Choroid plexus epithelial cell (primary cell): ENCODE measurements around the gene TYRO3.
"Not testable (repeated sequence)": the region's sequence is repeated elsewhere in the genome, so short reads cannot be mapped to it uniquely, and the experiment has no call there.

Source experiments
- DNase-seq: peaks from one replicate; pipeline ENCODE4 v3.0.0-alpha.2; 2010; ENCODE audit warnings: low read depth
- H3K4me3 ChIP-seq: 2 replicates; pipeline ENCODE4 v1.5.1; 2011; ENCODE audit warnings: low read depth, mild to moderate bottlenecking, control low read depth, low read length, moderate library complexity
- TF ChIP-seq, protein P1 (sequence below): conservative IDR thresholded peaks from 2 replicates; pipeline ENCODE4 v1.5.1; 2011; ENCODE audit warnings: low read depth, mild to moderate bottlenecking, control low read depth, inconsistent platforms, low read length, moderate library complexity

The TYRO3 gene

DNA sequence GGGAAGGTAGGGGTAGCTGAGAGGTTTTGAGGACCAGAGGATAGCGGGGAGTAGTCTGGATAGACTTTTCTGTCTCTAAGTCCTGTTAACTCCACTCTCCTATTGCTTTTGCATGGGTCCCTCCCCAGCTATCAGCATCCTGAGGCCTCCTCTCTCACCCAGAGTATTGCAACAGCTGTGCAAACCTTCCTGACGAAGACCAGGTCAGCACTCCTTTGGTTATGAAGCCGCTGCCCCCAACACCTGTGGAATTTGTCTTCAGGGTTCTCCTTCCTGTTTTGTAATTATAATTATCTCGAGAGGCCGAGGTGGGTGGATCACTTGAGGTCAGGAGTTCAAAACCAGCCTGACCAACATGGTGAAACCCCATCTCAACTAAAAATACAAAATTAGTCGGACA lies 24.8 kb downstream of the TYRO3 start:
- H3K4me3 ChIP-seq: no peak overlapping the region
- DNase-seq: no peak
- TF ChIP-seq, protein P1, sequence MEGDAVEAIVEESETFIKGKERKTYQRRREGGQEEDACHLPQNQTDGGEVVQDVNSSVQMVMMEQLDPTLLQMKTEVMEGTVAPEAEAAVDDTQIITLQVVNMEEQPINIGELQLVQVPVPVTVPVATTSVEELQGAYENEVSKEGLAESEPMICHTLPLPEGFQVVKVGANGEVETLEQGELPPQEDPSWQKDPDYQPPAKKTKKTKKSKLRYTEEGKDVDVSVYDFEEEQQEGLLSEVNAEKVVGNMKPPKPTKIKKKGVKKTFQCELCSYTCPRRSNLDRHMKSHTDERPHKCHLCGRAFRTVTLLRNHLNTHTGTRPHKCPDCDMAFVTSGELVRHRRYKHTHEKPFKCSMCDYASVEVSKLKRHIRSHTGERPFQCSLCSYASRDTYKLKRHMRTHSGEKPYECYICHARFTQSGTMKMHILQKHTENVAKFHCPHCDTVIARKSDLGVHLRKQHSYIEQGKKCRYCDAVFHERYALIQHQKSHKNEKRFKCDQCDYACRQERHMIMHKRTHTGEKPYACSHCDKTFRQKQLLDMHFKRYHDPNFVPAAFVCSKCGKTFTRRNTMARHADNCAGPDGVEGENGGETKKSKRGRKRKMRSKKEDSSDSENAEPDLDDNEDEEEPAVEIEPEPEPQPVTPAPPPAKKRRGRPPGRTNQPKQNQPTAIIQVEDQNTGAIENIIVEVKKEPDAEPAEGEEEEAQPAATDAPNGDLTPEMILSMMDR: no peak

DNA sequence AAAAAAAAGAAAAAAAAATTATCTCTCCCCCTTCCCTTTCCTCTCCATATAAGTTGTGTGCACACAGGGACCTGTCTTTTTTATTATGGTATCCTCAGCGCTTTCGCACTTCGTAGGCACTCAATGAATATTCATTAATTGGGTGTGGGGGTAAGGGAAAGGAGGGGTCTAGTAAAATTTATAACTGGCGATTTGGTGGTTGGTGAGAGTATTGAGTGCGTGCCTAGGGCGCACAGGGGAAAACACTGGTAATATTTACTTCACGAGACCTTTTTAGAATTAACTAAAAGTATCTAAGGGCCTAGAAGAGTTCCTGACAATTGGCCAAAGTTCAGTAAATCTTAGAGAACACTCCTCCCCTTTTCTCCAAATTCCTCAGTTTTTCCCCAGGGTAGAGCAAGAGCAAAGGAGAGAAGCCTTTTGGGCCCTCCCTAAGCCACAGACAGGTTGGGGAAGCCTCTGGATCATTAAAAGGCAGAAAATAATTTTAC lies 25.7 kb downstream of the TYRO3 start:
- TF ChIP-seq, protein P1: no peak
- H3K4me3 ChIP-seq: peak overlapping the region; percentile 56
- no peak for DNase-seq

DNA sequence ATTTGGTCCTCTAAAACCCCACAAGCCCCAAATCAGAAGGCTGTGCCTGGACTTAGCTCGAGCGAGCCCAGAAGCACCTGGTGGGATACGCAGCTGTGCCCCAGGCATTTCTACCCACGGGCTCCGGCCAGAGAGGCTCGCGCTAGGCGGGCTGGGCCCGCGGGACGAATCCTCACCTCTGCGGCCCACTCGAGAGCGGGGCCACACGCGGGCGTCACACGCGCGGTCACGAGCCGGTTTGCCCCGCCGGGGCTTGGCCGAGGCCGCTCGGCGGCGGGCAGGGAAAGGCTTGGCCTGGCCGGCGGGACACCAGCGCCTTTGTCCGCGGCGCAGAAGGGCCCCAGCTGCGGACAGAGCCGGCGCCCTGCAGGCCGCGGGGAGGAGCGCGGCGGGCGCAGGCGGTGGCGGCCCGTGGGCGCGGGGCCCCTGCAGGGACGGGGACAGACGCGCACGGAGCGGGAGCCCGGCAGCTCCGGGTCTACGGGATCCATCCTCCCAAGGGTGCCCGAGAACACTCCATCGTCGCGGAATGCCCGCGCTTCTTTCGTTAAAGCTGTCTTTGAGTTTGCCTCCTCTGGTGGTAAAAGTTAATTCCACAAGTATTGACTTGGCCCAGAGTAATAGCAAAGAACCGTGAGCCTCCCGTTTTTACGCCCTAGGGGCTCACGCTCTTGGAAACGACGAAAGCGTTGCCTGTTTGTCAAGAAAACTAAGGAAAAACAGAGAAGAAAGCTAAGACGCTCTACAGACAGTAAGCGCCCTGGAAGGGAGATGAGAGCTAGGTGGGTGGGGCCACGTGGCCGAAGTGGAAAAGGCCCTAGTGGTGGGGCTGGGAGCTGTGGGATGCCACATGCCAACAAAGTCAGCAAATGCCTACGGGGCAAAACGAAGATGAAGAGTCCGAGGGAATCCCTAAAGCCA lies 26.4 kb downstream of the TYRO3 start:
- TF ChIP-seq, protein P1: peak; percentile 58
- peak; percentile 64 for DNase-seq
- H3K4me3 ChIP-seq: peak overlapping the region; percentile 56

DNA sequence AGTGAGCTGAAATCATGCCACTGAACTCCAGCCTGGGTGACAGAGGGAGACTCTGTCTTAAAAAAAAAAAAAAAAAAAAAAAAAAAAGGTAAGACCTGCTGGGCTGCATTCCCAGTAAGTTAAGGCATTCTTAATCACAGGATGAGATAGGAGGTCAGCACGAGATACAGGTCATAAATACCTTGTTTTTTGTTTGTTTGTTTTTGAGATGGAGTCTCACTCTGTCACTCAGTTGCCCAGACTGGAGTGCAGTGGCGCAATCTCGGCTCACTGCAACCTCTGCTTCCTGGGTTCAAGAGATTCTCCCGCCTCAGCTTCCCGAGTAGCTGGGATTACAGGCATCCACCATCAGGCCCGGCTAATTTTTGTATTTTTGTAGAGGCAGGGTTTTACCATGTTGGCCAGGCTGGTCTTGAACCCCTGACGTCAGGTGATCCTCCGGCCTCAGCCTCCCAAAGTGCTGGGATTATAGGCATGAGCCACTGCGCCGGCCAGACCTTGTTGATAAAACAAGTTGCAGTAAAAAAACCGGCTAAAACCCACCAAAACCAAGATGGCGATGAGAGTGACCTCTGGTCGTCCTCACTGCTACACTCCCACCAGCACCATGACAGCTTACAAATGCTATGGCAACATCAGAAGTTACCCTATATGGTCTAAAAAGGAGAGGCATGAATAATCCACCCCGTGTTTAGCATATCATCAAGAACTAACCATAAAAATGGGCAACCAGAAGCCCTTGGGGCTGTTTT lies 27.7 kb downstream of the TYRO3 start:
- DNase-seq, H3K4me3 ChIP-seq: not testable (repeated sequence)

DNA sequence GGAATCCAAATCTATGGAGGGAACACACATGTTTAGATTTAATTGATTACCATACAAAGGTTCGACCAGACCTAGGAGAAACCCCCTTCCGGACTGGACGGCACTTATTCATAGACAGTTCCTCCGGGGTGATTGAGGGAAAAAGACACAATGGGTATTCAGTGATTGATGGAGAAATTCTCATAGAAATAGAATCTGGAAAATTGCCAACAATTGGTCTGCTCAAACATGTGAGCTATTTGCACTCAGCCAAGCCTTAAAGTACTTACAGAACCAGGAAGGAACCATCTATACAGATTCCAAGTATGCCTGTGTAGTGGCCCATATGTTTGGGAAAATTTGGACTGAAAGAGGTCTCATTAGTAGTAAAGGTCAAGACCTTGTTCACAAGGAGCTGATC lies 30.0 kb downstream of the TYRO3 start:
- DNase-seq: peak; percentile 11
- not testable (repeated sequence) for H3K4me3 ChIP-seq

DNA sequence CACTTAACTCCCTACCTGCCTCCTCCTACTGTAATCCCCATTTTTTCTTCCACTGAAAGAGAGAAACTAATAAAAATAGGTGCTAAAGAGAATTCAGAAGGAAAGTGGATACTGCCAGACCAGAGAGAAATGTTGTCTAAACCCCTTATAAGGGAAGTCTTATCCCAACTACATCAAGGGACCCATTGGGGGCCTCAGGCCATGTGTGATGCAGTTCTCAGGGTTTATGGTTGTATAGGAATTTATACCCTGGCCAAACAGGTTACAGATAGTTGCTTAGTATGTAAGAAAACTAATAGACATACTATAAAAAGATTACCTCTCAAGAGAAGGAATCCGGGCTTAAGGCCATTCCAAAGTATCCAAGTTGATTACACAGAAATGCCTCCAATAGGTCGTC lies 30.6 kb downstream of the TYRO3 start:
- DNase-seq, H3K4me3 ChIP-seq: not testable (repeated sequence)

DNA sequence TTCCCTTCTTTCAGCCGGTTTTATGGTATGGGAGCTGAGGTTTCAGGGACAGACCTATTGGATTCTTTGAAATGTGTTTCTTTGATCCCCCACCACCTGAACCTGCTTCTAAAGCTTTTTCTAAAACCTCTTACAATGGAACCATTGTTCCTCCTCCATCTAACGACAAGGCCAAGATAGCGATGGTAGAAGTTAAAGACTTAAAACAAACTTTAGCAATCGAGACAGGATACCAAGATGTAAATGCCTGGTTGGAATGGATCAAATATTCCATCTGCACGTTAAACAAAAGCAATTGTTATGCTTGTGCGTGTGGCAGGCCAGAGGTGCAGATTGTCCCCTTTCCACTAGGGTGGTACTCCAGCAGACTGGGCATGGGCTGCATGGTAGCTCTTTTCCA lies 32.2 kb downstream of the TYRO3 start:
- not testable (repeated sequence) for H3K4me3 ChIP-seq, DNase-seq

DNA sequence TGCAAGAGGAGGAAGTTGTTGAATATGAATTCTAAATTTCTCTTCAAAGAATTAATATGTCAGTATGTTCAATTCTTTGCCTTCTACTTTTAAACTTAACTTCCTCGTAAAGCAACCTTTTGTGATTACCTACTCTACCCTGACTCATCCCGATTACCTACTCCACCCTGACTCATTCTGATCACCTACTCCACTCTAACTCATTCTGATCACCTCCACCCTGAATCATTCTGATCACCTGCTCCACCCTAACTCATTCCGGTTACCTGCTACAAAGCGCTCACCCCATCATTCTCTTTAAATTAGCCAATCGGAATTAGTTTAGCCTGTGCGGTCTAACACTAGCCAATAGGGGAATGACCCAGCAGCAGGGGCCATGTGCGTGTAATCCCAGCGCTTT lies 33.7 kb downstream of the TYRO3 start:
- DNase-seq, H3K4me3 ChIP-seq: not testable (repeated sequence)

DNA sequence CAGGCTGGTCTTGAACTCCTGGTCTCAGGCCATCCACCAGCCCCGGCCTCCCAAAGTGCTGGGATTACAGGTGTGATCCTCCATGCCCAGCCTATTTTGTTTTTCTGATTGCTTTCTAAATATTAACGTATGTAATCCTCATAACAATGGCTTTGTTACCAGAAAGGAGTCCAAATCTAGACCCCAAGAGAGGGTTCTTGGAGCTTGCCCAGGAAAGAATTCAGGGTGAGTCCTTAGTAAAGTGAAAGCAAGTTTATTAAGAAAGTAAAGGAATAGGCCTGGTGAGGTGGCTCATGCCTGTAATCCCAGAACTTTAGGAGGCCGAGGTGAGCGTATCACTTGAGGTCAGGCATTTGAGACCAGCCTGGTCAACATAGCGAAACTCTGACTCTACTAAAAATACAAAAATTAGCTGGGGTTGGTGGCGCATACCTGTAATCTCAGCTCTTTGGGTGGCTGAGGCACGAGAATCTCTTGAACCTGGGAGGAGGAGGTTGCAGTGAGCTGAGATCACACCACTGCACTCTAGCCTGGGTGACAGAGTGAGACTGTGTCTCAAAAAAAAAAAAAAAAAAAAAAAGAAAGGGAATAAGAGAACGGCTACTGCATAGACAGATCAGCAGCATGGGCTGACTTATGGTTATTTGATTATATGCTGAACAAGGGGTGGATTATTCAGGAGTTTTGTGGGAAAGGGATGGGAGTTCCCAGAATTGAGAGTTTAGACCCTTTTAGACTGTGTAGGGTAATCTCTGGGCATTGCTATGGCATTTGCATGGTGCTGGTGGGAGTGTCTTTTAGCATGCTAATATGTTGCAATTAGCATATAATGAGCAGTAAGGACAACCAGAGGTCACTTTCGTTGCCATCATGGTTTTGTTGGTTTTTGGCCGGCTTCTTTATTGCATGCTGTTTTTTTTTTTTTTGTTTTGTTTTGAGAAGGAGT lies 36.1 kb downstream of the TYRO3 start:
- H3K4me3 ChIP-seq: no peak overlapping the region
- TF ChIP-seq, protein P1: no peak
- no peak for DNase-seq
